ENCODE results near the gene BABAM2. TPM values are rescaled to one million over a fixed set of nuclear protein-coding genes. Genes with fewer than 3 reads are reported as not detected.
"Not testable (repeated sequence)": the region's sequence is repeated elsewhere in the genome, so short reads cannot be mapped to it uniquely, and the experiment has no call there.

Gene BABAM2
- total RNA-seq, 2 donors from 2014 or later: 32.2 to 33.5 TPM

GRCh38 chr2:27856956-27857355 lies 33.6 kb upstream of the BABAM2 start:
- Histone ChIP-seq H3K9me3 (no peaks in the 10 kb centered on the region), H3K27ac (no peak overlapping the region), H3K9ac (ENCODE audit: low read depth in 2 of 2, low read length in 2 of 2) (no peak overlapping the region), H3K27me3 (no peaks in the 10 kb centered on the region), H3K4me1 (peaks cover 3% of the 10 kb centered on the region), H3K36me3 (no peaks in the 10 kb centered on the region), H3K4me3 (no peak overlapping the region)
- TF ChIP-seq CTCF (IDR thresholded peaks at IDR 0.05): no peak
- intact Hi-C loops (cut with DNase I): no loop called here
- no peak for DNase-seq

- no peak for TF ChIP-seq CTCF (IDR thresholded peaks at IDR 0.05)
- H3K4me1 ChIP-seq: peaks cover 3% of the 10 kb centered on the region
- H3K4me3 ChIP-seq: no peak overlapping the region
- intact Hi-C loops (cut with DNase I): no loop called here
- no peaks in the 10 kb centered on the region for H3K27me3 ChIP-seq
- no peaks in the 10 kb centered on the region for H3K9me3 ChIP-seq
- no peak overlapping the region for H3K27ac ChIP-seq
- H3K36me3 ChIP-seq: no peaks in the 10 kb centered on the region
- no peak overlapping the region for H3K9ac ChIP-seq (ENCODE audit: low read depth in 2 of 2, low read length in 2 of 2)
- no peak for DNase-seq
Observed at GRCh38 chr2:27857417-27858172, 32.9 kb upstream of the BABAM2 start.

- no peak for TF ChIP-seq CTCF (IDR thresholded peaks at IDR 0.05)
- Histone ChIP-seq H3K27me3 (no peaks in the 10 kb centered on the region), H3K4me1 (no peaks in the 10 kb centered on the region), H3K4me3 (no peak overlapping the region), H3K36me3 (no peaks in the 10 kb centered on the region), H3K27ac (no peak overlapping the region), H3K9ac (ENCODE audit: low read depth in 2 of 2, low read length in 2 of 2) (no peak overlapping the region), H3K9me3 (no peaks in the 10 kb centered on the region)
- DNase-seq: no peak
- intact Hi-C loops (cut with DNase I): no loop called here
Observed at GRCh38 chr2:27860111-27860510, 30.4 kb upstream of the BABAM2 start.

- Histone ChIP-seq H3K27ac (no peak overlapping the region), H3K9me3 (no peaks in the 10 kb centered on the region), H3K36me3 (no peaks in the 10 kb centered on the region), H3K4me1 (no peaks in the 10 kb centered on the region), H3K9ac (ENCODE audit: low read depth in 2 of 2, low read length in 2 of 2) (no peak overlapping the region), H3K4me3 (no peak overlapping the region), H3K27me3 (no peaks in the 10 kb centered on the region)
- DNase-seq: no peak
- no peak for TF ChIP-seq CTCF (IDR thresholded peaks at IDR 0.05)
- intact Hi-C loops (cut with DNase I): no loop called here
Observed at GRCh38 chr2:27863146-27863545, 27.4 kb upstream of the BABAM2 start.

GRCh38 chr2:27863955-27864354 lies 26.6 kb upstream of the BABAM2 start:
- H3K27me3 ChIP-seq; intact Hi-C loops (cut with DNase I); H3K27ac ChIP-seq; H3K4me3 ChIP-seq; DNase-seq; H3K9me3 ChIP-seq; H3K36me3 ChIP-seq; H3K9ac ChIP-seq (ENCODE audit: low read depth in 2 of 2, low read length in 2 of 2); H3K4me1 ChIP-seq: not testable (repeated sequence)

- Histone ChIP-seq H3K9ac (ENCODE audit: low read depth in 2 of 2, low read length in 2 of 2) (no peak overlapping the region), H3K4me1 (no peaks in the 10 kb centered on the region), H3K4me3 (no peak overlapping the region), H3K36me3 (no peaks in the 10 kb centered on the region), H3K9me3 (no peaks in the 10 kb centered on the region), H3K27me3 (no peaks in the 10 kb centered on the region), H3K27ac (no peak overlapping the region)
- no peak for DNase-seq
- no peak for TF ChIP-seq CTCF (IDR thresholded peaks at IDR 0.05)
- intact Hi-C loops (cut with DNase I): no loop called here
Observed at GRCh38 chr2:27866237-27866636, 24.3 kb upstream of the BABAM2 start.
